OCI-LY1 (cell line): ENCODE data around the gene SPPL3.

Experiments
- H2AFZ ChIP-seq: fragments of 200-600 bp; sonication (generic), shearing (Covaris generic); 2 replicates; pipeline ENCODE4 v1.6.0; 2014; ENCODE audit warnings: antibody characterized with exemption, mild to moderate bottlenecking, low read length
- H3F3A ChIP-seq: fragments of 200-600 bp; sonication (generic), shearing (Covaris generic); 2 replicates; pipeline ENCODE4 v1.6.0; 2014; ENCODE audit warnings: mild to moderate bottlenecking, antibody characterized with exemption, low read length, moderate library complexity; ENCODE audit not compliant: insufficient read depth
- H3K27ac ChIP-seq: fragments of 200-600 bp; sonication (generic); 2 replicates; pipeline ENCODE4 v1.5.1; 2014; ENCODE audit warnings: low read length, mixed run types, mild to moderate bottlenecking, low read depth; ENCODE audit not compliant: poor library complexity, severe bottlenecking
- H3K27me3 ChIP-seq: fragments of 200-600 bp; sonication (generic); 2 replicates; pipeline ENCODE4 v1.6.0; 2014; ENCODE audit warnings: antibody characterized with exemption, mild to moderate bottlenecking, low read length, moderate library complexity; ENCODE audit not compliant: insufficient read depth
- H3K36me3 ChIP-seq: fragments of 200-600 bp; sonication (generic); 2 replicates; pipeline ENCODE4 v1.6.1; 2014; ENCODE audit warnings: mild to moderate bottlenecking, antibody characterized with exemption, low read length, moderate library complexity, mixed read lengths; ENCODE audit not compliant: insufficient read depth
- H3K4me1 ChIP-seq: fragments of 200-600 bp; sonication (generic); 2 replicates; pipeline ENCODE4 v1.5.1; 2014; ENCODE audit warnings: mild to moderate bottlenecking, low read length, moderate library complexity; ENCODE audit not compliant: insufficient read depth, severe bottlenecking
- H3K4me2 ChIP-seq: fragments of 200-600 bp; sonication (generic), shearing (Covaris generic); 2 replicates; pipeline ENCODE4 v1.6.1; 2014; ENCODE audit warnings: low read length
- H3K4me3 ChIP-seq: fragments of 200-600 bp; sonication (generic); 2 replicates; pipeline ENCODE4 v1.5.1; 2014; ENCODE audit warnings: low read length, low read depth, mild to moderate bottlenecking, mixed read lengths; ENCODE audit not compliant: poor library complexity, severe bottlenecking
- H3K79me2 ChIP-seq: fragments of 200-600 bp; shearing (Covaris generic); 2 replicates; pipeline ENCODE4 v1.6.1; 2016; ENCODE audit warnings: mixed run types, low read length, mixed read lengths; ENCODE audit not compliant: insufficient read depth
- H3K9ac ChIP-seq: fragments of 200-600 bp; sonication (generic), shearing (Covaris generic); 2 replicates; pipeline ENCODE4 v1.6.1; 2014; ENCODE audit warnings: mild to moderate bottlenecking, low read length, mixed read lengths
- H3K9me2 ChIP-seq: fragments of 200-600 bp; sonication (generic), shearing (Covaris generic); 2 replicates; pipeline ENCODE4 v1.6.1; 2014; ENCODE audit warnings: low read depth, mild to moderate bottlenecking, low read length, mixed read lengths
- H3K9me3 ChIP-seq: fragments of 200-600 bp; shearing (Covaris generic); 2 replicates; pipeline ENCODE4 v1.6.1; 2014; ENCODE audit warnings: low read length, mixed read lengths
- H4K20me1 ChIP-seq: fragments of 200-600 bp; sonication (generic), shearing (Covaris generic); 2 replicates; pipeline ENCODE4 v1.6.0; 2016; ENCODE audit warnings: mild to moderate bottlenecking, low read length; ENCODE audit not compliant: insufficient read depth
- EZH2 ChIP-seq: fragments of 200-600 bp; sonication (generic), shearing (Covaris generic); IDR thresholded peaks from 2 replicates; pipeline ENCODE4 v1.8.0; 2017; ENCODE audit warnings: borderline replicate concordance, mixed run types, mild to moderate bottlenecking, antibody characterized with exemption, low read length, moderate library complexity, mixed read lengths
- TF ChIP-seq, protein P1 (sequence below): fragments of 200-600 bp; sonication (generic), shearing (Covaris generic); IDR thresholded peaks from 2 replicates; pipeline ENCODE4 v1.5.1; 2017; ENCODE audit warnings: mild to moderate bottlenecking, antibody characterized with exemption, low read length, moderate library complexity, mixed read lengths

Gene SPPL3

DNA sequence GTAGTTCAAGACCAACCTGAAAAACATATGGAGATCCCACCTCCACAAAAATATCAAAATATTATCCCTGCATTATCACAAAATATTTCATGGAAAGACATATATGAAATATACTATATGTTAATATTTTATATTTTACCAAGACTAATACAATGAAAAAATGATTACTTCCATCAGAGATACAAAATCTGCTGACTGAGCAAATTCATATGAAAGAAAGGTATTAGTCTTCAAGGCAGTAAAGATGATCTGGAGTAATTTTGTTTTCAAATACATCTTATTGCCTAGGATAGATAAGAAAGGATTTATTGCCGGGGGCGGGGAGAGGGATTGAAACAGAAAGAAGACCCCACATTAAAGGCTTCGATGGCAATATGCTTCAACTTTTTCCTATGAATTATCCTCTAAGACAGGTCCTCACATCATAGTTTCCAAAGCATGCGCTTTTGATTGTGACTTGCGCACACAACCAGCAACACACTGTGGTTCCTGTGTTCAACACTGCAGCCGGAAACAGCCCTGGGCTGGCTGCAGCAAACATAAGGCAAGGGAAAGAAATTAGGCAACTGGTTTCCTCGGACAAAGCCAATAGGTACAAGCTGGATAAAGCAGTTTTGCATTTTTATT is 83.2 kb downstream of the SPPL3 start:
- Histone ChIP-seq H3K9me3 (no peaks in the 10 kb centered on the region), H3K4me2 (0 out of 2 replicates have a peak overlapping the region, but pooled peaks have one; percentile 6), H3K9me2 (no peaks in the 10 kb centered on the region), H3K79me2 (peaks cover 53% of the 10 kb centered on the region), H3K36me3 (no peaks in the 10 kb centered on the region), H3K4me3 (no peak overlapping the region), H4K20me1 (no peaks in the 10 kb centered on the region), H3F3A (no peaks in the 10 kb centered on the region), H3K4me1 (peaks cover 29% of the 10 kb centered on the region), H3K9ac (no peak overlapping the region), H2AFZ (no peak overlapping the region), H3K27me3 (no peaks in the 10 kb centered on the region), H3K27ac (no peak overlapping the region)
- TF ChIP-seq, protein P1, sequence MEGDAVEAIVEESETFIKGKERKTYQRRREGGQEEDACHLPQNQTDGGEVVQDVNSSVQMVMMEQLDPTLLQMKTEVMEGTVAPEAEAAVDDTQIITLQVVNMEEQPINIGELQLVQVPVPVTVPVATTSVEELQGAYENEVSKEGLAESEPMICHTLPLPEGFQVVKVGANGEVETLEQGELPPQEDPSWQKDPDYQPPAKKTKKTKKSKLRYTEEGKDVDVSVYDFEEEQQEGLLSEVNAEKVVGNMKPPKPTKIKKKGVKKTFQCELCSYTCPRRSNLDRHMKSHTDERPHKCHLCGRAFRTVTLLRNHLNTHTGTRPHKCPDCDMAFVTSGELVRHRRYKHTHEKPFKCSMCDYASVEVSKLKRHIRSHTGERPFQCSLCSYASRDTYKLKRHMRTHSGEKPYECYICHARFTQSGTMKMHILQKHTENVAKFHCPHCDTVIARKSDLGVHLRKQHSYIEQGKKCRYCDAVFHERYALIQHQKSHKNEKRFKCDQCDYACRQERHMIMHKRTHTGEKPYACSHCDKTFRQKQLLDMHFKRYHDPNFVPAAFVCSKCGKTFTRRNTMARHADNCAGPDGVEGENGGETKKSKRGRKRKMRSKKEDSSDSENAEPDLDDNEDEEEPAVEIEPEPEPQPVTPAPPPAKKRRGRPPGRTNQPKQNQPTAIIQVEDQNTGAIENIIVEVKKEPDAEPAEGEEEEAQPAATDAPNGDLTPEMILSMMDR: no peak
- TF ChIP-seq EZH2: no peak

DNA sequence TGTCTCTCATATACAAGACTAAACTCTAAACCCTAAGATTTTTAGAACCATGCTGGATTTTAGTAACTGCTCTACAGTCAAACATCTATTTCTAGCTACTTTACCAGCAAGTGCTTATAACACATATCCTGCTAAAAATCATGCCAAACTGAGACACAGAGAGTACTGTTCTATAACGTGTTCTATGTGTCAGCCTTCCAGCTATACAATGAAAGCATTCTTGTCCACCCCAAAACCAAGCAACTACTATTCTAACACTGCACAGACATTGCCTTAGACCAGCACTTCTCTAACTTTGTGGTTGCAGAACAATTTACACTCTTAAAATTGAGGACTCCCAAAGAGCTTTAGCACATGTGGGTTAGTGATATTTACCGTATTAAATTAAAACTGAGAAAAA is 85.7 kb downstream of the SPPL3 start:
- no peaks in the 10 kb centered on the region for H3K36me3 ChIP-seq
- no peak overlapping the region for H2AFZ ChIP-seq
- no peak overlapping the region for H3K4me3 ChIP-seq
- no peak overlapping the region for H3K9ac ChIP-seq
- no peaks in the 10 kb centered on the region for H3K27me3 ChIP-seq
- peaks cover 26% of the 10 kb centered on the region for H3K4me1 ChIP-seq
- H3K79me2 ChIP-seq: peaks cover 46% of the 10 kb centered on the region
- no peak overlapping the region for H3K27ac ChIP-seq
- TF ChIP-seq EZH2: no peak
- TF ChIP-seq, protein P1: no peak
- H4K20me1 ChIP-seq: no peaks in the 10 kb centered on the region; the same call in 1 of the 2 replicates
- H3K4me2 ChIP-seq: no peak overlapping the region
- H3F3A ChIP-seq: no peaks in the 10 kb centered on the region
- H3K9me3 ChIP-seq: no peaks in the 10 kb centered on the region
- no peaks in the 10 kb centered on the region for H3K9me2 ChIP-seq

DNA sequence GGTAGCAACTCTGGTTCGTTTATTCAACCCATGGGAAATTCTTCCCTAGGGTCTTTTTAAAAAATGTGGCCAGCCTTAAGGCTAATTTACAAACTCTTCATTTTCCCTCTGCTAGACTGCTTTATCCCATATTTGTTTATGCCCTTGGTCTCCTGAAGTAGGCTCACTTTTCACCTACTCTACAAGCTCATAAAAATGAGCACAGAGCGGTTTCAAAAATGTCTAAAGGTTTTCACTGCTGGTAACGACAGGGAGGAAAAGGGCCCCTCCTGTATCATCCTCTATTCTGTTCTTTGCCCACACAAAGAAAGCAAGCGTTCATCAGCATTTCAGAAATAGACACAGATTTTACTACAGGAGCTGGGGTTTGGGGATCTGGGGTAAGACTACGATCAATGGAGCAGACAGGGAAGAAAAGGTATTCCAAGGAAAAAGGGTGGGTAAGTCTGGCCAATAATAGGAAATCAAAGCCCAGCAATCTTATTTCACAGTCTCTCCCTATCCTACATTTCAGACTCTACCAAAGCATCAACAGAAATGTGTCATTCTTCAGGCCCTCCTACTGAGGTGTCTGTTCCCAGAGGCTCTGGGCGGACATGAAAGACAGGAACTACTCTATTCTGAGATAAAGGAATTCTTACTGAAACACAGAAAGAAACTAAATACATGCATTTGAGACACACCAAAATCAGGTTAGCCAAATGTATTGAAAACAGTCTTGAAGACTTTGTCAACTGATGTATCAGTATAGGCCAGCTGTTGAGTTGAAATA is 86.4 kb downstream of the SPPL3 start:
- no peaks in the 10 kb centered on the region; the same call in 1 of the 2 replicates for H4K20me1 ChIP-seq
- TF ChIP-seq EZH2: no peak
- TF ChIP-seq, protein P1: no peak

More for the DNA sequence above, 86.4 kb downstream of the SPPL3 start:
- Histone ChIP-seq H3K79me2 (peaks cover 44% of the 10 kb centered on the region), H3F3A (no peaks in the 10 kb centered on the region), H2AFZ (no peak overlapping the region), H3K9me3 (no peaks in the 10 kb centered on the region), H3K4me2 (no peak overlapping the region), H3K36me3 (no peaks in the 10 kb centered on the region), H3K27me3 (no peaks in the 10 kb centered on the region), H3K4me3 (no peak overlapping the region), H3K9ac (no peak overlapping the region), H3K4me1 (peaks cover 19% of the 10 kb centered on the region), H3K27ac (no peak overlapping the region), H3K9me2 (no peaks in the 10 kb centered on the region)
